GM19395 (cell line): ENCODE results near the gene RAE1.
A peak's percentile ranks its signal among the peaks of the same experiment; 100 is the strongest.

Experiments used
- ATAC-seq: cut with Tn5 transposase; IDR thresholded peaks from one replicate; pipeline ENCODE4 v1.9.1; 2021; ENCODE audit warnings: mild to moderate bottlenecking, moderate library complexity; ENCODE audit not compliant: unreplicated experiment

The RAE1 gene

GRCh38 chr20:57351042-57351783 lies at the start of gene RAE1:
RAE1 (plus strand) TSS chr20:57351255; CDS start chr20:57354039, 2,784 bp downstream.
- peak; percentile 86 for ATAC-seq

GRCh38 chr20:57306747-57307146 lies 44.3 kb upstream of the RAE1 start:
- ATAC-seq: no peak

- ATAC-seq: no peak
These were observed 42.4 kb upstream of the RAE1 start for GRCh38 chr20:57308451-57309271.

- ATAC-seq: no peak
These were observed 41.4 kb upstream of the RAE1 start for GRCh38 chr20:57309544-57310115.

GRCh38 chr20:57310821-57311514 lies 40.1 kb upstream of the RAE1 start:
- no peak for ATAC-seq

- no peak for ATAC-seq
These were observed 38.9 kb upstream of the RAE1 start for GRCh38 chr20:57312138-57312537.

GRCh38 chr20:57313230-57313629 lies 37.8 kb upstream of the RAE1 start:
- no peak for ATAC-seq

- ATAC-seq: no peak
These were observed 37.1 kb upstream of the RAE1 start for GRCh38 chr20:57313951-57314350.

- no peak for ATAC-seq
These were observed 35.7 kb upstream of the RAE1 start for GRCh38 chr20:57315083-57315975.

GRCh38 chr20:57315976-57316480 lies 35.0 kb upstream of the RAE1 start:
- no peak for ATAC-seq

- no peak for ATAC-seq
These were observed 34.3 kb upstream of the RAE1 start for GRCh38 chr20:57316795-57317201.

GRCh38 chr20:57317316-57317788 lies 33.7 kb upstream of the RAE1 start:
- ATAC-seq: no peak

GRCh38 chr20:57317789-57318371 lies 33.2 kb upstream of the RAE1 start:
- ATAC-seq: no peak

- no peak for ATAC-seq
These were observed 31.5 kb upstream of the RAE1 start for GRCh38 chr20:57319584-57319983.

GRCh38 chr20:57320358-57320757 lies 30.7 kb upstream of the RAE1 start:
- no peak for ATAC-seq

GRCh38 chr20:57321142-57321541 lies 29.9 kb upstream of the RAE1 start:
- no peak for ATAC-seq

- no peak for ATAC-seq
These were observed 28.6 kb upstream of the RAE1 start for GRCh38 chr20:57322476-57322875.

GRCh38 chr20:57323034-57323433 lies 28.0 kb upstream of the RAE1 start:
- no peak for ATAC-seq

- ATAC-seq: no peak
These were observed 25.3 kb upstream of the RAE1 start for GRCh38 chr20:57325632-57326356.
